HG02678 (cell line): Measurements from ENCODE around the gene PPP2R5B.
A peak's percentile ranks its signal among the peaks of the same experiment; 100 is the strongest.

Experiments
- ATAC-seq: cut with Tn5 transposase; IDR thresholded peaks from one replicate; pipeline ENCODE4 v1.9.1; 2021; ENCODE audit warnings: mild to moderate bottlenecking, moderate library complexity; ENCODE audit not compliant: unreplicated experiment

The PPP2R5B gene

DNA sequence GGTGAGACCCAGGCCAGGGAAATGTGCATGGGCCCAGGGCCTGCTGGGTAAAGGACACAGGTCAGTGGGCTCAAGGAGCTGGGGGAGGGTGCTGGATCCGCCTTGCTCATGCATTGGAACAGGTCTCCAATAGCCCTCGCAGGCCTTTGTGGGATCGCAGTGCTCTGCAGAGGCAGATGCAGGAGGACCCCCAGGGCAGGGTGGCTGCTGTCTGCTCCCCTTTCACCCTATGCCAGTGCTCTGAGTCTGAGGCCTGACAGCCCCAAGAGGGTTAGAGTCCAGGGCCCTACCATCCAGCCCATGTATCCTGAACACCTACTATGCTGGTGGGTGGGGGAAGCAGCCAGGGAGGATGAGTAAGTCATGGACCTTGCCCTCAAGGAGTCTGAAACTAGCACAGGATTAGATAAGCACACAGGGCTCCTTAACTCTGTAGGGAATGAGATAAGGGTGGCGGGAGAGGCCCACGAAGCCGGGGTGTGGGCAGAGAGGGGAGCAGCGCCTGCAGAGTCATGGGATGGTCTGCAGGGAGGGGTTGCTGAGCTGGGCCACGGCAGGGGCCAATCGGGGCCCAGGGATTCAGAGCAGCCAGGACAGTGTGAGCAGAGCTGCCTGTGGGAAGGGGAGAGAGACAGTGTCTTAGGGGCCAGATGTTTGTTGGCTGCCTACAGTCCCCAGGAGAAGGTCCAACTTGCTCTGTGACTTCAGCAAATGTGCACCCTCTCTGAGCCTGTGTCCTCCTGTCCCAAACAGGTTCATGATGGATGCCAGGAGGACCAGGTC is 35.6 kb upstream of the PPP2R5B start:
- ATAC-seq, result no peak

DNA sequence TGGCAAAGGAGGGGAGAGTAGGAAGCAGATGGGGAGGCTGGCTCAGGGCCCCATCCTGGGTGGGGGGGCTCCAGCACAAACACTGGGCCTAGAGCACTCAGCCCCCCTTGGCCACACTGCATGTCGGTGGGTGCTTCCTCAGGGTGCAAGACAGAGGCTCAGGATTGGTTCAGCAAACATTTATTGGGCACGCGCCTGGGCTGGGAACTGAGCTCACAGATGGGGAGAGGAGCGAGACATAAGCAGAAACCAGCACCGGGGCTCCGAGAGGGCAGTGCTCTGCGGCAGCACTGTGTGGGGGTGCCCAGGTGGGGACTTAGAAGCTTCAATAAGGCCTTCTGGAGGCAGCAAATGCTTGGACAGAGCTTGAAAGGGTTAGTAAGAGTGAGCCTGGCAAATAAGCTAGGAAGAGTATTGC is 34.0 kb upstream of the PPP2R5B start:
- ATAC-seq, result no peak

- ATAC-seq, result no peak
Measured at GRCh38 chr11:64891215-64891848, 33.2 kb upstream of the PPP2R5B start.

DNA sequence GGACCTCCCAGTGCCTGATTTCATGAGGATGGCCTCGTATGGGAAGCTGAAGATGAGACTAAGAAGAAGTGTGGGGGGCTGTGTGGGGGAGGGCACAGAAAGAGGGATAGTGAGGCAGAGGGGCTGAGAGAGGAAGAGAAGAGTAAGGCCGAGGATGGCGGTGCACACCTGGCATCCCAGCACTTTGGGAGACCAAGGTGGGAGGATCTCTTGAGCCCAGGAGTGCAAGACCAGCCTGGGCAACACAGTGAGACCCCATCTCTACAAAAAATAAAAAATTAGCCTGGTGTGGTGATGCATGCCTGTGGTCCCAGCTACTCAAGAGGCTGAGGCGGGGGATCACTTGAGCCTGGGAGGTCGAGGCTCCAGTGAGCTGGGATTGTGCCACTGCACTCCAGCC is 32.6 kb upstream of the PPP2R5B start:
- no peak for ATAC-seq

DNA sequence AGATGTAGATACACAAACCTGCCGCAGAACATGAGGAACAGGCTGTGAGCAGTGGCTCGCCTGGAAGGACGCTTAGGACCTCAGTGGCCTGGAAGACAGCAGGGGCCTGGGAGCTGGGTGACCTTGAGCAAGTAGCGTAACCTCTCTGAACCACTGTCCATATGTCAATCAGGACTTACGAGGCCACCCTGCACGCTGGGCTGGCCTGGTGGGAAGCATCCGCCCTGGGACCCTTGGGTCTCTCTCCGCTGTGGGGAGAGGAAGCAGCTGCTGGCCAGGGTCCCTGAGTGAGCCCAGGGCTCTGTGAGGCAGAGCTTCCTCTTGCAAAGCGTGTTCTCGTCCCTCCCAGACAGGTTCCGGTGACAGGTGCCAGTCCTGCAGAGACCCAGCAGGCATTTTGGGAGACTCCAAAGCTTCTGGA is 32.1 kb upstream of the PPP2R5B start:
- ATAC-seq, result no peak

DNA sequence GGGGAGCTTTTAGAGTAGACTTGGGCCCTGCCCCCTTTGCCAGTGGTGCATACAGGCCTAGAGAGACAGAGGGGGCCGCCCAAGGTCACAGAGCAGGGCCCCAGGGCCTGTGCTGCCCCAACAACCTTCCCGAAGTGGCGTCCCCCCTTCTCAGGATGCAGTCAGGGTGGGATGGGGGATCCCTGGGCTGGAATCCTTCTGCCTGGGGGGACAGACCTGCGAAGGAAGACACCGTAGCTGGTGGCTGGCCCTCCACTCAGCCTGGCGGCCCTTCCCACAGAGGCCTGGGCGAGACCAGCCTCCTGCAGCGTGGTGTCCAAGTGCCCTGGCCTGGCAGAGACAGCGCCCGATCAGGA is 31.7 kb upstream of the PPP2R5B start:
- ATAC-seq, result no peak

DNA sequence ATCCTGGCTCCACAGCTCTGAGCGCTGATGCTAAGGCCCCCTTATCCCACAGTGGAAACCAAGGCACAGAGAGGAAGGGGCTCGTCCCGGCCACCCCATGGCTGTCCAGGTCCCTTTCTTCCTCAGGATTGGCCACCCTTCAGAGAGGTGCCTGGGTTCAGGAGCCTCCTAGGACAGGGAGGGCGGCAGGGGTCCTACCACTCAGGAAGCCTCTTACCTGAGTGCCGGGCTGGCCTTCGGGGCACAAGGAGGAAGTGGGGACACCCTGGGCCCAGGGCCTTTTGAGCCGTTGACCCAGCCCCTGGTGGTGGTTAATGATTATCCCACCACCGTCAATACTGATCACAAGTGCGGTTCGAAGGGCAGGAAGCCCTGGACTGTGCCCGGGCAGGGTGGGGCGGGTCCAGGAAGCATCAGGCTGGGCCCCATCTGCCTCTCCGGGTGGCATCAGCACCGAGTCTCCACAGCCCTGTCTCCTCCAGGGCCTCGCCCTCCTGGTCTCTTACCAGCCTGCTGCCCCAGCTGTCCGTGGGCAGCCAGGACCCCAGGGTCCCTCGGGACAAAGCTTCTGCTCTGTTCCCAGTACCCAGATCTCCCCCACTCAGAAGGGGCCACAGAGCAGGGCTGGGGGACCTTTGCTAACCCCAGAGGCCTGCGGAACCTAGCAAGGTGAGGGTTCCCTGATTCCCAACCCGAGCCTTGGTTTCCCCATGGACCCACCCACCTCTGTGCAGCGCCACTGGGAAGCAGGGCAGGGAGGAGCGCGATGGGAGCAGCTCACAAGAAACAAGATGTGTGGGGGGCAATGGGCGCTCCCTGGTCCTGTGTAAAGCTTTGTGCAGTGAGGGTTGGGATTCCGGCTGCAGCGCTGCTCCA is 31.1 kb upstream of the PPP2R5B start:
- no peak for ATAC-seq

GRCh38 chr11:64894070-64894811 is 30.2 kb upstream of the PPP2R5B start:
- peak; percentile 75 for ATAC-seq

- ATAC-seq, result no peak
Measured at GRCh38 chr11:64894812-64895452, 29.6 kb upstream of the PPP2R5B start.

DNA sequence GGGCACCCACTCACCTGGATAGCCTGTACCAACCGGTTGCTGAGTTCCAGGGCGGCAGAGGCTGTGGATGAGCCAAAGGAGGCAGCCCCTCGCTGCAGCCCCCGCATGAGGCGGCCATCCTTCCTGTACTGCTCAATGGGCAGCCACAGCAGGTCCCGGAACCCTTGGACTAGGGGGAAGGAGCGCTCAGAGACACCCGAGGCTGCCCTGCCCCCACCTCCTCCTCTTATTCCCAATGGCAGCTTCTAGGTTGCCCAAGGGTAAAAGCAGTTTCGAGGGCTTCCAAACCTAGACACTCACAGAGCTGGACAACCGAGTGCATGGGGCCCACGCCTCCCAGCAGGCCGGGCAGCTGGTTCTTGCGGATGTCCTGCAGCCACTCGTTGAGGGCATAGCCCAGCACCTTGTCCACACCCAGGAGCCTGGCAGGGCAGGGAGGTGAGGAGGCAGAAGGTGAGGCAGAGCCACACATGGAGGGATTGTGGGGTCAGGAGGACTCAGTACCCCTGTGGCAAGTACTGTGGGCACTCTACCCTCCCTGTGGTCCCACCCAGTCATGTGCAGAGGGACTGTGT is 28.0 kb upstream of the PPP2R5B start:
- ATAC-seq, result no peak

DNA sequence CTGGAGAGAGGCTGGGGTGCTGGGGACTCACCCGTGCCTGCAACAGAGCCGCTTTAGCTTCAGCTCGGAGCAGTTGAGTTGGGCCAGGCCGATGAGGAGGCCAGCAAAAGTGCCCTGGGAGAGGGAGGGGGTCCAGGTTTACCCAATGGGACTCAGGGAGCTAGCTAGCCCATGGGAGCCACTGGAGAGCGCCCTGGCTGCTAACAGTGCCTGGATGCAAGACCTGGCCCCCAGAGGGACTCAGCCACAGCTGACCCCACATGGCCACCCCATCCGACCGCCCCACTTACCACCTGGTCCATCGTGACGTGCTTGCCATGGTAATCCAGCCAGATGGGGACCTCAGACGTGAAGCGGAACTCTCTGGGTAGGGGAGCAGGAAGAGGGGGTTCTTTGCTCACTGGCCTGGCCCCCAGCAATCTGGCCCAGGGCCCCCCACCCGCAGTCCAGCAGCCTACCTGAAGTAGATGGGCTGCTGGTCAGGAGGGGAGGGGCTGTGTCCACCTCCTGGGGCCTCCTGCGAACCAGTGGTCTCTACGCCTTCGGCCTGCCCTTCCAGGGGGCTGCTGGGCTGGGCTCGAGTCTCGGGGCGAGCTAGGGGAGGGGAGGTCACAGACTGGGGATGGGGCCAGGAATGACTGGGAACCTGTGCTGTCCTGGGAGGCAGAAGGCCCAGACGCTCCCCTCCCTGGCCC is 27.0 kb upstream of the PPP2R5B start:
- no peak for ATAC-seq

GRCh38 chr11:64898076-64898445 is 26.4 kb upstream of the PPP2R5B start:
- no peak for ATAC-seq

GRCh38 chr11:64898541-64898940 is 25.9 kb upstream of the PPP2R5B start:
- no peak for ATAC-seq

DNA sequence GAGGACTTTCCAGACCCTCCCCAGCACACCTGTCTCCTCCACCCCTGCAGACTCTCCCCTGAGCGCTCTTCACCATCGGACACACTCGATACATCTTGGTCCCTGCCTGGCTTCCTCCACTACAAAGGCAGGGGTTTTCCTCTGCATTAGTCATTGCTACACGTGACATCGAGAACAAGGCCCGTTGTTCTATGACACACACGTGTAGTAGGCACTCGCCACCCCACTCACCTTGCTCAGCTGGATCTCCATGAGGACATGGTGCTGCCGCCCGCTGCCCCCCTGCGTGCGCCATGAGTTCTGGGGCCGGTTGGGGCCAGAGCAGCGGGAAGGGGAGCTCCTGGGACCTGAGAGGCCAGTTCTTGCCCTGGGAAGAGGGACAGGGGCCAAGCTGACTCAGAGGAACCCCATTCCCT is 24.2 kb upstream of the PPP2R5B start:
- ATAC-seq, result no peak

GRCh38 chr11:64900774-64901173 is 23.7 kb upstream of the PPP2R5B start:
- no peak for ATAC-seq

DNA sequence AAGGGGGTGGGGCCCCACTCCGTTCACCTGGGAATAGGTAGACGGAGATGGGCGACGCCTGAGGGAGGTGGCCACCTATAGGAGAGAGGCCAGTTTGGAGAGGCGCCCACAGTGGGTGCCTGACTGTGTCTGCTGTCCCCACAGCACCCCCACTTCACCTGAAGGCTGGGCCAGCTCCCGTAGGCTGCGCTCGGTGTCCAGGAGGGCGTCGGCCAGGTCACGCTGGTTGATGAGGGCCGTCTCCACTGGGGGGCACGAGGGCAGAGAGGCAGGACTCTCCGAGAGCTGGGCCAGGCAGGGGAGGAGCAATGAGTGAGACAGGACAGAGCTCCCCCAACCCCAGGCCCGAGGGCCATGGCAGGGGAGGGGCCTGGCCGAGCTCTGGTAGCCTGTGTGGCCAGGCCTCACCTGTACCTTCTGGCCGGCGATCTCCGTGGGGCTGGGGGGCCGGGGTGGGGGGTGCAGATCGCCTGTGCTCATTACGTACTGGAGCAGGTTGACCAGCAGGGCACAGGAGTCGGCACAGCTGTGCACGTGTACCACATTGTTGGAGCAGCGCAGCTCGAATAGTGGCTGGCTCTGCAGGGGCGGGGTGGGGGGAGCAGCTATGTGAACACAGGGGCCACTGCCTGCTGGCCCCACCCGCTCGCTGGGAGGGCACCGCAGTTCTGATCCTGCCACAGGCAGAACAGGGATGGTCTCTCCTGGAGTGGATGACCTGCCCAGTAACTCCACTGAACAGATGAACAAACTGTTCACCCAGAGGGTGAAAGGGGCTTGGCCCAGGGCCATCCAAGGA is 22.2 kb upstream of the PPP2R5B start:
- no peak for ATAC-seq

DNA sequence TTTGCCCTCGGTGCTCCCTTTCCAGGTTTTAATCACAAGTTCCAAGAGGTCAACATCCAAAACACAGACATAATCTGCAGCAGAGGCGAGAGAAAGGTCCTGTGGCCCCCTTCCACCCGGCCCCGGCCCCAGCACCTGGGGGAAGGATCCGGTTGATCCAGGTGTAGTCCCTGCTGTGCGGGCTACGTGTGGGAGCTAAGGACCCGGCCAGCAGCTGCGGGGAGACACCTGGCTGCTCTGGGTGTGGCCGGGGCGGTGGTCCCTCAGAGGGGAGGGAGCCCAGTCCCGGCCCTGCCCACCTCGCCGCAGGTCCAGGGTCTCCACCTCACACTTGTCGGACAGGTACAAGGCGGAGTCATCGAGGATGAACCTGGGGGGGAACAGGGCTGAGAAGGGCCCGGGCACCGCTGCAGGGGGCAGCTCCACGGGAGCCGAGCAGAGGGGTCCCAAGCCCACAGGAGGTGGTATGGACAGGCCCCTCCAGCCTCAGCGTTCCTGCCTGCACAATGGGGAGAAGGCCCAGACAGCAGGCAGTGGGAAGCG is 21.1 kb upstream of the PPP2R5B start:
- ATAC-seq, result no peak

- no peak for ATAC-seq
Measured at GRCh38 chr11:64905516-64906313, 18.8 kb upstream of the PPP2R5B start.
